ENCODE results near the gene PRDM16. TPM values are rescaled to one million over a fixed set of nuclear protein-coding genes. Genes with fewer than 3 reads are reported as not detected.

PRDM16 gene
- total RNA-seq, 2 donors from 2014 or later, result 0.79 to 6.1 TPM

GRCh38 chr1:3053366-3053980 is 15.5 kb upstream of the PRDM16 start:
- Histone ChIP-seq H3K36me3 (no peaks in the 10 kb centered on the region), H3K9me3 (no peaks in the 10 kb centered on the region), H3K27me3 (no peaks in the 10 kb centered on the region), H3K9ac (ENCODE audit: low read depth in 2 of 2, low read length in 2 of 2) (no peak overlapping the region), H3K4me3 (no peak overlapping the region), H3K27ac (no peak overlapping the region), H3K4me1 (no peaks in the 10 kb centered on the region)
- intact Hi-C loops (cut with DNase I), result no loop called here
- TF ChIP-seq CTCF (IDR thresholded peaks at IDR 0.05), result no peak
- DNase-seq, result no peak

GRCh38 chr1:3053986-3054385 is 15.0 kb upstream of the PRDM16 start:
- H3K9ac ChIP-seq (ENCODE audit: low read depth in 2 of 2, low read length in 2 of 2), result no peak overlapping the region
- H3K27ac ChIP-seq, result no peak overlapping the region
- no peak for TF ChIP-seq CTCF (IDR thresholded peaks at IDR 0.05)
- no peak for DNase-seq
- H3K4me3 ChIP-seq, result no peak overlapping the region
- no peaks in the 10 kb centered on the region for H3K27me3 ChIP-seq
- no peaks in the 10 kb centered on the region for H3K4me1 ChIP-seq
- intact Hi-C loops (cut with DNase I), result no loop called here
- H3K9me3 ChIP-seq, result no peaks in the 10 kb centered on the region
- no peaks in the 10 kb centered on the region for H3K36me3 ChIP-seq

GRCh38 chr1:3054474-3054873 is 14.5 kb upstream of the PRDM16 start:
- Histone ChIP-seq H3K9ac (ENCODE audit: low read depth in 2 of 2, low read length in 2 of 2) (no peak overlapping the region), H3K27me3 (no peaks in the 10 kb centered on the region), H3K9me3 (no peaks in the 10 kb centered on the region), H3K4me3 (no peak overlapping the region), H3K36me3 (no peaks in the 10 kb centered on the region), H3K4me1 (no peaks in the 10 kb centered on the region), H3K27ac (no peak overlapping the region)
- TF ChIP-seq CTCF (IDR thresholded peaks at IDR 0.05), result no peak
- intact Hi-C loops (cut with DNase I), result no loop called here
- DNase-seq, result no peak

GRCh38 chr1:3055051-3055450 is 14.0 kb upstream of the PRDM16 start:
- H3K4me1 ChIP-seq, result no peaks in the 10 kb centered on the region
- intact Hi-C loops (cut with DNase I), result no loop called here
- H3K9ac ChIP-seq (ENCODE audit: low read depth in 2 of 2, low read length in 2 of 2), result no peak overlapping the region
- H3K4me3 ChIP-seq, result no peak overlapping the region
- no peak for DNase-seq
- H3K9me3 ChIP-seq, result no peaks in the 10 kb centered on the region
- no peaks in the 10 kb centered on the region for H3K27me3 ChIP-seq
- no peak for TF ChIP-seq CTCF (IDR thresholded peaks at IDR 0.05)
- H3K36me3 ChIP-seq, result no peaks in the 10 kb centered on the region
- no peak overlapping the region for H3K27ac ChIP-seq

GRCh38 chr1:3056641-3057040 is 12.4 kb upstream of the PRDM16 start:
- intact Hi-C loops (cut with DNase I), result no loop called here
- no peak overlapping the region for H3K4me3 ChIP-seq
- no peaks in the 10 kb centered on the region for H3K4me1 ChIP-seq
- no peak overlapping the region for H3K9ac ChIP-seq (ENCODE audit: low read depth in 2 of 2, low read length in 2 of 2)
- no peaks in the 10 kb centered on the region for H3K36me3 ChIP-seq
- H3K27ac ChIP-seq, result no peak overlapping the region
- no peaks in the 10 kb centered on the region for H3K9me3 ChIP-seq
- peaks cover 5% of the 10 kb centered on the region for H3K27me3 ChIP-seq
- no peak for TF ChIP-seq CTCF (IDR thresholded peaks at IDR 0.05)
- no peak for DNase-seq

Data from colonic mucosa (tissue), 4 donors.